Type B pancreatic cell (in vitro differentiated cells): ENCODE data around the gene PLIN4. TPM values are rescaled to one million over a fixed set of nuclear protein-coding genes. Genes with fewer than 3 reads are reported as not detected.

Experiments used
- DNase-seq: peaks from one replicate; pipeline ENCODE4 v3.0.0; 2021; ENCODE audit warnings: mixed read lengths; ENCODE audit not compliant: unreplicated experiment; ENCODE audit errors: extremely low spot score
- H3K27ac Mint-ChIP-seq: 2 replicates; pipeline ENCODE4 v1.8.0; 2021; ENCODE audit warnings: mild to moderate bottlenecking, mixed read lengths
- H3K27me3 Mint-ChIP-seq: 2 replicates; pipeline ENCODE4 v1.8.0; 2021; ENCODE audit warnings: mixed read lengths
- H3K36me3 Mint-ChIP-seq: 2 replicates; pipeline ENCODE4 v1.8.0; 2021; ENCODE audit warnings: mixed read lengths
- H3K4me1 Mint-ChIP-seq: one replicate; pipeline ENCODE4 v1.8.0; 2021; ENCODE audit warnings: mixed read lengths; ENCODE audit not compliant: unreplicated experiment
- H3K4me3 Mint-ChIP-seq: 2 replicates; pipeline ENCODE4 v1.8.0; 2021; ENCODE audit warnings: mild to moderate bottlenecking, mixed read lengths
- H3K9me3 Mint-ChIP-seq: 2 replicates; pipeline ENCODE4 v1.8.0; 2021; ENCODE audit warnings: mixed read lengths
- total RNA-seq: library from RNA; stranded (reverse); gene quantifications from 2 replicates; pipeline ENCODE4 v1.2.1, GENCODE V29; 2021; ENCODE audit warnings: low replicate concordance
- TF ChIP-seq, protein P1 (sequence below): fragments of 200-600 bp; sonication (generic); conservative IDR thresholded peaks from 2 replicates; pipeline ENCODE4 v1.5.0; 2021; ENCODE audit warnings: antibody characterized with exemption, mild to moderate bottlenecking

Gene PLIN4
- total RNA-seq, 1 donor from 2014 or later = 0.48 TPM

DNA sequence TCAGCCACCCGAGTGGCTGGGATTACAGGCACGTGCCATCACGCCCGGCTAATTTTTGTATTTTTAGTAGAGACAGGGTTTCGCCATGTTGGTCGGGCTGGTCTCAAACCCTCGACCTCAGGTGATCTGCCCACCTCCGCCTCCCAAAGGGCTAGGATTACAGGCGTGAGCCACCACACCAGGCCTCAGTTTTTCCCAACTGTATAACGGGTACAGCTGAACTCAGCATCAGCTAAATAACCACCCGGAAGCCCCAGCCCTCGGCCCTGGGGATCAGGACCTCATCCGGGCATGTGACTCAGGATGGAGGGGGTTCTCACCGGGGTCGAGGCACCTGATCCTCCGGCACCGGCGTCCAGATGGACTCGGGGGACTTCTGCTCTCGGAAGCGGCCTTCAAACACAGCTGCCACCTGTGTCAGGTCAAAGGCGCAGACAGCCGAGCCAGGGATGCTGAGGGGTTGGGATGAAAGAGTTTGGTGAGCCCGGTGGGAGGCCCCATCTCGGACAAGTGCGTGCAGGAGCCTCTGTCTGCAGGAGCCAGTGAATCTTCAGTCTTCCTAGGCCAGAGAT lies 32.3 kb upstream of the PLIN4 start:
- H3K27ac Mint-ChIP-seq = no peak overlapping the region
- no peaks in the 10 kb centered on the region for H3K9me3 Mint-ChIP-seq
- H3K36me3 Mint-ChIP-seq = no peaks in the 10 kb centered on the region
- no peaks in the 10 kb centered on the region for H3K4me1 Mint-ChIP-seq
- no peak overlapping the region for H3K4me3 Mint-ChIP-seq
- no peaks in the 10 kb centered on the region for H3K27me3 Mint-ChIP-seq
- TF ChIP-seq, protein P1, sequence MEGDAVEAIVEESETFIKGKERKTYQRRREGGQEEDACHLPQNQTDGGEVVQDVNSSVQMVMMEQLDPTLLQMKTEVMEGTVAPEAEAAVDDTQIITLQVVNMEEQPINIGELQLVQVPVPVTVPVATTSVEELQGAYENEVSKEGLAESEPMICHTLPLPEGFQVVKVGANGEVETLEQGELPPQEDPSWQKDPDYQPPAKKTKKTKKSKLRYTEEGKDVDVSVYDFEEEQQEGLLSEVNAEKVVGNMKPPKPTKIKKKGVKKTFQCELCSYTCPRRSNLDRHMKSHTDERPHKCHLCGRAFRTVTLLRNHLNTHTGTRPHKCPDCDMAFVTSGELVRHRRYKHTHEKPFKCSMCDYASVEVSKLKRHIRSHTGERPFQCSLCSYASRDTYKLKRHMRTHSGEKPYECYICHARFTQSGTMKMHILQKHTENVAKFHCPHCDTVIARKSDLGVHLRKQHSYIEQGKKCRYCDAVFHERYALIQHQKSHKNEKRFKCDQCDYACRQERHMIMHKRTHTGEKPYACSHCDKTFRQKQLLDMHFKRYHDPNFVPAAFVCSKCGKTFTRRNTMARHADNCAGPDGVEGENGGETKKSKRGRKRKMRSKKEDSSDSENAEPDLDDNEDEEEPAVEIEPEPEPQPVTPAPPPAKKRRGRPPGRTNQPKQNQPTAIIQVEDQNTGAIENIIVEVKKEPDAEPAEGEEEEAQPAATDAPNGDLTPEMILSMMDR = no peak
- DNase-seq = no peak

DNA sequence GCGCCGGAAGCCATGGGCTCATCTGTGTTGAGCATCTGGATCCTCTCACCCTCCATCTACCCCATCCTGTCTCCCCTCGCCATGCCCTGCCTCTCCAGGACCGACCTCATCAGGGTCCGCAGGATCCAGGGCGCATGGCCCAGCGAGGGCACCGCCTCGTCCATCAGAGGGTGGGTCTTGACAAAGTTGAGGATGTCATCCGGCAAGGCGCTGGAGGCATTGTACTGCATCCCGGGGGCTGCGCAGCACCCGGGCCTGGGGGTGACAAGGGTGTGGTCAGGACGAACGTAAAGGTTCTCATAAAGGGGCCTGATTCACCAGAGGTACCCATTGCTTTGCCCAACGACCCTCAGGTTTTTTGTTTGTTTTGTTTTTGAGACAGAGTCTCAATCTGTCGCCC lies 31.7 kb upstream of the PLIN4 start:
- no peaks in the 10 kb centered on the region for H3K9me3 Mint-ChIP-seq
- H3K27ac Mint-ChIP-seq = no peak overlapping the region
- no peak overlapping the region for H3K4me3 Mint-ChIP-seq
- no peak for DNase-seq
- H3K36me3 Mint-ChIP-seq = no peaks in the 10 kb centered on the region
- H3K27me3 Mint-ChIP-seq = no peaks in the 10 kb centered on the region
- no peaks in the 10 kb centered on the region for H3K4me1 Mint-ChIP-seq
- TF ChIP-seq, protein P1 = no peak

DNA sequence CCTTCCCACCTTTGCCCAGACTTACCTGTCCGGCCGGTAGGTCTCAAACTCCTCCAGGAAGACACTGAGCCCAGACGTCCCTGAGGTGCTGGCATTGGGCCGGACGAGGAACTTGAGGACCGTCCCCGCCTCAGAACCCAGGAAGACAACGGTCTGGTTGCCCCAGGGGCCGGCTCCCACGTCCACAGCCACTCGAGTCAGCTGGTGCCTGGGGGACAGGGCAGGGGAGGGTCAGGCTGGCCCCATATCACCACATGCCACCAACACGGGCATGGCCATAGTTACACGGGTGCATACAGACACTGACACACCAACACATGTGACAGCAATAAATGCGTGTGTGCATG lies 29.9 kb upstream of the PLIN4 start:
- TF ChIP-seq, protein P1 = no peak
- Mint-ChIP-seq H3K9me3 (no peaks in the 10 kb centered on the region), H3K27me3 (no peaks in the 10 kb centered on the region), H3K36me3 (no peaks in the 10 kb centered on the region), H3K4me3 (no peak overlapping the region), H3K4me1 (no peaks in the 10 kb centered on the region), H3K27ac (no peak overlapping the region)
- DNase-seq = no peak

DNA sequence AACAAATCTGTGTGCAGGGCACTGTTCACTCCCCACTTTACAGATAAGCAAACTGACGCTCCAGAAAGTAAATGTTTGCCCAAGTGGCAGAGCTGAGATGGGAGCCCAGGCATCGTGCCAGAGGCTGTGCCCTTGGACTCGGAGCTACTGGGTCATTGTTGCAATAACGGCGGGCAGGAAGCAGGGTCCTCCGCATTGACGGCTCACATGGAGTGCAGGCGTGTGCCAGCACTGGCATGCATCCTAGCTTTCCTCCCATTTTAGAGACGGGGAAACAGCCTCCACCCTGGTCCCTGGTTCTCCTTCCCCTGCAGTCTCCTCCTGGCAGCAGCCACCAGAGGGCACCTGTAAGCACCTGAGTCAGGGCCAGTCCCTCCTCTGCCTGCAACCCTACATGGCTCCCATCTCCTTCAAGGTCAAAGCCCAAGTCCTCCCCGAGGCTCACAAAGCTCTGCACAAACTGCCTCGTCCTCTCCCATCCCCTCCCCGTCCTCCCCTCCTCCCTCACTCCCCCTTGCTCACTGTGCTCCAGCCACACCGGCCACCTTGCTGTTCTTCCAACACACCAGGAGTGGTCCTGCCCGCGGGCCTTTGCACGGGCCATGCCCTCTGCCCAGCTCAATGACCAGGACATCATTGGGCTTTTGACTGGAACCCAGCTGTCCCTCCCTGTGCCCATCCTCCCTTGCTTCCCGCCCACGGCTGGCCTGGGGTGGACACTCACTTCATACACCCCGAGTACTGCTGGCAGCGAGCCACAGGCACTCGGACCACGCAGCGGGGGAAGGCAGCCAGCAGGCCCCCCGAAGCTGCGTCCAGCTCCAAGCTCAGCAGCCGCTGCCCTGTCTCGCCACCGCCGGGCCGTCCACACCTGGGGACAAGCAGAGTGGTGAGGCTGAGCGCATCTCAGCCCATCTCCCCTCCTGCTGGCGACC lies 29.3 kb upstream of the PLIN4 start:
- Mint-ChIP-seq H3K27me3 (no peaks in the 10 kb centered on the region), H3K9me3 (no peaks in the 10 kb centered on the region), H3K4me1 (no peaks in the 10 kb centered on the region), H3K4me3 (no peak overlapping the region), H3K36me3 (no peaks in the 10 kb centered on the region), H3K27ac (no peak overlapping the region)
- DNase-seq = no peak
- TF ChIP-seq, protein P1 = peak; percentile 43

DNA sequence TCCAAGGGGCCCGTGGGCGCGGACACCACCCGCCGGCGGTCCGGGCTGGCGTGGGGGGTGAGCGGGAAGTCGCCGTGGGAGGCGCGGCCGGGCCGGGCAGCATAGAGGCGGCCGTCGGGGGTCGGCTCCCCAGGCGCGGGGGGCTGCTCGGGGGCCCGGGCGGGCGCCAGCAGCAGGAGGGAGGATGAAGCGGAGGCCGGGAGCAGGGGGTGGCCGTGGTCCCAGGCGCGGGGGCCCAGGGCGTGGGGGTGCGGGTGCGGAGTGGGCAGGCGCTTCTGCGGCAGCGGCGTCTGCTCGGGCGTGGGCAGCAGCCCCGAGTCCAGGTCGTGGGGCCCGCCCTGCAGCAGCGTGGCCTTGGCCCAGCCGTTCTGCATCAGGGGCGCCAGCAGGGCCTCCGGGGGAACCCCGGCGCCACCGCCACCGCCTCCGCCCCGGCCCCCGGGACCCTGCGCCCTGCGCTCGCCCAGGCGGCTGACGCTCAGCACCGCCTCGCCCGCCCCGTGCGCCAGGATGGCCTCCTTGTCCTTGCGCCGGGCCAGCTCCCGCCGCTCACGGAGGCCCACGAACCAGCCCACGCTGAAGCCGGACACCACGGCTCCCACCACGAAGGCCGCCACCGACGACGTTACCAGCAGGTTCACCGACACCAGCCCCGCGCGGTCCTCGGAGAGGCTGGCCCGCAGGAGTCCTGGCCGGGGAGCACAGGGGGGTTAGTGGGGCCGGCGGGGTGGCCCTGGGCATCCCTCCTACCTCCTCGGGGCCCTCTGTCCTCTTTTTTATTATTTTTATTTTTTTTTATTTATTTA lies 25.8 kb upstream of the PLIN4 start:
- Mint-ChIP-seq H3K36me3 (no peaks in the 10 kb centered on the region), H3K9me3 (no peaks in the 10 kb centered on the region), H3K27me3 (no peaks in the 10 kb centered on the region), H3K4me3 (no peak overlapping the region), H3K27ac (no peak overlapping the region), H3K4me1 (peaks cover 7% of the 10 kb centered on the region)
- DNase-seq = no peak
- TF ChIP-seq, protein P1 = no peak
